SU-DHL-6 (cell line): Measurements from ENCODE around the gene KRT75.

Experiments
- CTCF ChIP-seq: fragments of 200-600 bp; sonication (generic); IDR thresholded peaks from one replicate; pipeline ENCODE4 v1.5.1; 2017; ENCODE audit warnings: antibody characterized with exemption, mild to moderate bottlenecking, low read length, moderate library complexity; ENCODE audit not compliant: insufficient read depth, poor library complexity, severe bottlenecking
- EZH2phosphoT487 ChIP-seq: fragments of 200-600 bp; sonication (generic), shearing (Covaris generic); conservative IDR thresholded peaks from 2 replicates; pipeline ENCODE4 v1.6.1; 2018; ENCODE audit warnings: mild to moderate bottlenecking, antibody characterized with exemption, low read length, moderate library complexity, mixed read lengths

GRCh38 chr12:52416795-52417194 is 17.4 kb downstream of the KRT75 start:
- TF ChIP-seq CTCF: no peak
- no peak for TF ChIP-seq EZH2phosphoT487
